ENCODE measurements around the gene SH3RF3.

DNA sequence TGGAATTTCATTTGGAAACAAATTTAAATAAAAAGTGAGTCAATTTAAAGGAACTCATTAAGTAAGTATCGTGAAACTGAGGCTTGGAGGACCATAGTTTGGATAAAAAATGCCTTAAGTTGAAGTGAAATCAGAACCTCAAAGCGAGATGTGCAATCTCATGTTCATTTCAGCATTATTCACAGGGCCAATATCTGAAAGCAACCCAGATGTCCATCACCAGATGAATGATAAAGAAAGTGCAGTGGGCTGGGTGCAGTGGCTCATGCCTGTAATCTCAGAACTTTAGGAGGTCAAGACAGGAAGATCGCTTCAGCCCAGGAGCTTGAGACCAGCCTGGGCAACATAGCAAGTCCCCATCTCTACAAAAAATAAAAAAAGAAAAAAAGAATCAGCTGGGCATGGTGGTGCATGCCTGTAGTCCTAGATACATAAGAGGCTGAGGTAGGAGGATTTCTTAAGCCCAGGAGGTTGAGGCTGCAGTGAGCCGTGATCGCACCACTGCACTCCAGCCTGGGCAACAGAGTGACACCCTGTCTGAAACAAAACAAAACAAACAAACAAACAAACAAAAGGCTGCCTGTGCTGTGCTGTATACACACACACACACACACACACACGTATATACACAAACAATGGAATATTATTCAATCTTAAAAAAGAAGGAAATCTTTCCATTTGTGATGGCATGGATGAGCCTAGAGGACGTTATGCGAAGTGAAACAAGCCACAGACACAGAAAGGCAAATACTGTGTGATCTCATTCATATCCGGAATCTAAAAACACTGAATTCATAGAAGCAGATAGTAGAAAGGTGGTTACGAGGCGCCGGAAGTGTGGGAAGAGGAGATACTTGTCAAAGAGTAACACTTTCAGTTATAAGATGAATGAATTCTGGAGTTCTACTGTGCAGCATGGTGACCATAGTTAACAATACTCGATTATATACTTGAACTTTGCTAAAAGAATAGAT lies 14.5 kb downstream of the SH3RF3 start:
- no peak for TF ChIP-seq POLR2A (IDR thresholded peaks at IDR 0.05)
- TF ChIP-seq, protein P1, sequence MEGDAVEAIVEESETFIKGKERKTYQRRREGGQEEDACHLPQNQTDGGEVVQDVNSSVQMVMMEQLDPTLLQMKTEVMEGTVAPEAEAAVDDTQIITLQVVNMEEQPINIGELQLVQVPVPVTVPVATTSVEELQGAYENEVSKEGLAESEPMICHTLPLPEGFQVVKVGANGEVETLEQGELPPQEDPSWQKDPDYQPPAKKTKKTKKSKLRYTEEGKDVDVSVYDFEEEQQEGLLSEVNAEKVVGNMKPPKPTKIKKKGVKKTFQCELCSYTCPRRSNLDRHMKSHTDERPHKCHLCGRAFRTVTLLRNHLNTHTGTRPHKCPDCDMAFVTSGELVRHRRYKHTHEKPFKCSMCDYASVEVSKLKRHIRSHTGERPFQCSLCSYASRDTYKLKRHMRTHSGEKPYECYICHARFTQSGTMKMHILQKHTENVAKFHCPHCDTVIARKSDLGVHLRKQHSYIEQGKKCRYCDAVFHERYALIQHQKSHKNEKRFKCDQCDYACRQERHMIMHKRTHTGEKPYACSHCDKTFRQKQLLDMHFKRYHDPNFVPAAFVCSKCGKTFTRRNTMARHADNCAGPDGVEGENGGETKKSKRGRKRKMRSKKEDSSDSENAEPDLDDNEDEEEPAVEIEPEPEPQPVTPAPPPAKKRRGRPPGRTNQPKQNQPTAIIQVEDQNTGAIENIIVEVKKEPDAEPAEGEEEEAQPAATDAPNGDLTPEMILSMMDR (IDR thresholded peaks at IDR 0.05), result no peak
